Stimulated activated CD8-positive, alpha-beta memory T cell treated with anti-CD3 and anti-CD28 coated beads, Interleukin-2, amount 100 ng/mL, for 1 hour (primary cell): ENCODE data around the gene GATA5.

ENCODE experiments used
- DNase-seq, 2 donors: peaks; one replicate each; pipeline ENCODE4 v3.0.0-alpha.2; 2020; ENCODE audit warnings: low read depth in 2 of 2

The GATA5 gene

DNA sequence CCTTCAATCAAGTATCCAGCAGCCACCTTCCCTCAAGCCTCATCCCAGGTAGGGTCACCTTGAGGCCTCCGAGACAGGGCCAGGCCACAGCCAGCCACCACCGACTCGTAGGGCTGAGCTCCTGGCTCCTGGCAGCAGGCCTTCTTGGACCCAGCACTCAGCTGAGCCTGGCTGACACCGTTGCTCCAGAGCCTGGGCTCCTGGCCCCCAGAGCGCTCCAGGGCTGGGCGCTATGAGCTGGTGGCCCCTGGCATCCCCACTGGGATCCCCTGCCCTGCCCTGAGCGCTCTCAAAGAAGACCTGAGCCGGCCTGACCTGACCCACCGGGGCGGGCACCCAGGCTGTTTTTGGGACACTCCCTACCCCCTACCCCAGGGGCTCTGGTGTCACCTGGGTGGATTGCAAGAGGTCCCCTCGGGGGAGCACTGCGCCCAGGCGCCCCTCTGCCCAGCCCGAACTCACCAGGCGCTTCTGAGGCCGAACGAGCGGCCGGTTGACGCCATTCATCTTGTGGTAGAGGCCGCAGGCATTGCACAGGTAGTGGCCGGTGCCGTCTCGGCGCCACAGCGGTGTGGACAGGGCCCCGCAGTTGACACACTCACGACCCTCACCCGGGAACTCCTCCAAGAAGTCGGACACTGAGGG, 2.7 kb downstream of the GATA5 start:
- DNase-seq = no peak

DNA sequence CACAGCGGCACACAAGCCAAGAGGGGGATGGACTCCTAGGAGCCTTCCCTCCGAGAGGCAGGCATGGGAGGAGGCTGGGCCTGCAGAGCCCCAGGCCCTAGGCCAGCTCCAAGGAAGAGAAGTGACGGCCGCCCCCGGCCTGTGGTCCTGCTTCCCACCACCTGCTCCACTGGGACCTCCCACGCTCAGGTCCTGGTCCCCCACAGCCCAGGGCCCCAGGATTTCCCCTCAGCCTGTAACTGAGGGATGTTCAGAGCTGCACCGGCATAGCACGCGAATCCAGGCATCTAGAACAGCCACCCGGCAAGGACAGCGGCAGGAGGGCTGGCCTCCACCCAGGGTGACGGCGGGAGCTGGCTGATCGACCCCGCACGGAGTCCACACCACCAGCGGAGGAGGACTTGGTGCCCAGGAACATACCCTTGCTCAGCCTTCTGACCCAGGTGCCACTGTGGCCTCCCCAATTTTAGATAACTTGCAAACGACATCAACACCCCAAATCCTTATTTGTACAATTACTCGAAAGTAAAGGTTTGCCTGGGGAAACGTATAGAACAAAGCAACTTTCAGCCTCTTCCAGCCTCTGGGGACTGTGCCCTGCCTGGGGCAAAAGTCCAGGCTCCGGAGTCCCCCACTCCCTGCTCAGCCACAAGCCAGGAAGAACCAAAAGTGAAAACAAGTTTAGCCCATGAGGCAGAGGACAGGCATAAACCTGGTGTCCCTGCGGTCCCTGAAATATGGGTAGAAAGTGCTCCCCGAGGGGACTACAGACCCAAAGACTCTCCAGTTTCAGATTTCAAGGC, 3.5 kb downstream of the GATA5 start:
- no peak for DNase-seq

- no peak for DNase-seq
These were observed 5.3 kb downstream of the GATA5 start for GRCh38 chr20:62470459-62470858.

DNA sequence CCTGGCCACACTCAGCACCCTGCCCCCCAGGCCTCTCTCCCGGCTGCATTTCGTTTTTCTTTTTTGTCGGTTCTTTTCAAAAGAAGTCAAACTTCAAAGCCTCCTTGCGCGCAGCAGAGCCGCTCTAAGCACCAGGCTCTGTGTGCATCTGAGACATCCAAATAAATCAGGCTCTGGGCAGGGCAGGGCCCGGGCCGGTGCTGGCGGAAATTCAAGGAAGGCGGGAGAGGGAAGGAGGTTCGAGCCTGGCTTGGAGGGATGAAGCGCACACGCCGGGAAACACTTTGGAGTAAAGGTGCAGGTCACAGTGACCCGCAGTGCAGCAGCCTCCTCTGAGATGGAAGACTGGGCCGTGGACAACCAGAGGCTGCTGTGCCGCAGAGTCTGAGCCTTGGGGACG, 5.8 kb downstream of the GATA5 start:
- DNase-seq = no peak

DNA sequence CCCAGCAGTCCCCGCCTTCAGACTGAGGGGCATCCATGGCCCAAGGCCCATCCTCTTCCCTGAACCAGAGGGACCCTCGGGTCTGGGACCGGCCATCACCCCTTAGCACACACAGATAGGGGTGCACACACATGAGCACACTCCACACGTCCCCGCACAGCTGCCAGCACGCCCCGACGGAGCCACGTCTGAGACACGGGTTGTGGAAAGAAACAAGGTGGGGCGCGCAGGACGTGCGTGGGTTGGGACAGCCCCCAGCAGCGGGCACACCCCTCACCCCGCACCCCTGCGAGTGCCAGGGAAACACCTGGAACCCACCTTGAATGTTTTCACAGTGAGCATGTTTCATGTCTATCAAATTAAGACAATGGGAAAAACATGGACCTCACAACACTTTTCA, 6.4 kb downstream of the GATA5 start:
- DNase-seq = no peak

- DNase-seq = no peak
These were observed 8.8 kb downstream of the GATA5 start for GRCh38 chr20:62466806-62467537.

DNA sequence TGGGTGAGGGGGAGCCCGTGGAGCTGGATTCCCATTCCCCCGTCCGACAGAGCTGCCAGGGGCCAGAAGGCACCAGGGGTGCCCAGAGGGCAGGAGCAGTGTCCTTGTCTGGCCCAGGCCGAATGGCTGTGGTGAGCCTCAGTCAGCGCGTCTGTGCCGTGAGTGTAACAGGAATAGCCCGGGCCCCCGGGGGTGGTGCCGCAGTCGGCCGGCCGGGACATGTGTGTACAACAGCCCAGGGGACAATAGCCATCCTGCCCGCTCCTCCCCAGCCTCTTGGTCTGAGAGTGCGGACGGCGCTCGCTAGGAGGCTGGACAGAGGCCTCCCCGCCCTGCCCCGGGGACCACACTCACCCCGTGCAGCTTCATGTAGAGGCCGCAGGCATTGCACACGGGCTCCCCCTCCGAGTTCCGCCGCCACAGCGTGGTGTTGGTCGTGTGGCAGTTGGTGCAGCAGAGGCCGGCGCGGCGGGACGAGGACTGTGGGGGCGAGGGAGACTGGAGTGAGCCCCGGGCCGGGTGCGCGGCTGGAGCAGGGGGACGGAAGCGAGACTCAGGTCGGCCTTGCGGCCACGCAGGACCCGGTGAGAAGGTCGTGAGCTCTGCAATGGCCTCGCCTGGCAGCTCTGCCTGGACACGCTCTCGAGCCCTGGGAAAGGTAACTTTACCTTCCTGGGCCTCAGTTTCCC, 9.6 kb downstream of the GATA5 start:
- no peak for DNase-seq

GRCh38 chr20:62464990-62465389, 10.8 kb downstream of the GATA5 start:
- DNase-seq = no peak

GRCh38 chr20:62464425-62464770, 11.4 kb downstream of the GATA5 start:
- no peak for DNase-seq

GRCh38 chr20:62463651-62464424, 12.0 kb downstream of the GATA5 start:
- DNase-seq = no peak

DNA sequence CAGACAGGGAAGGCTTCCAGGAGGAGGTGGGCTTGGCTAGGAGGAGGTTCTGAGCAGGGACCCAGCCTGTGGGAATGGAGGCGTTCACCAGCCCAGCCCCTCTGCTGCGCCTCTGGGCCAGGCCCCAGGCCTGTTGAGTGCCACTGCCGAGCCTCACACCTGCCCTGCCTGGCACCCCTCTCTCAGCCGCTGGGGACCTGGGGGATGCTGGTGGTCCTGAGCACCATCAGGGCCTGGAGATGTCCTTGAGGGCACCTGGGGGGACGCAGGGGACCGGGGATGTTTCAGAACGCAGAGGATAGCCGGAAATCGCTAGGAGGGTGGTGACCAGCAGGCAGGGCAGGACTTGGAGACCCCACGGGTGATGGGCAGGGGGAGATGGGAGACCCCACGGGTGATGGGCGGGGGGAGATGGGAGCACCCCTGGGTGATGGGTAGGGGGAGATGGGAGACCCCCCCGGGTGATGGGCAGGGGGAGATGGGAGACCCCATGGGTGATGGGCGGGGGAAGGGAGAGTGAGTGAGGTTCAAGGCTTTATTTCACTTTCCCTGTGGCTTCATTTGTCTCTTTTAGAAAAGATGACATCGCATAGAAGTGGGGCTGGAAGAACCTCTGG, 12.7 kb downstream of the GATA5 start:
- DNase-seq = no peak

GRCh38 chr20:62461834-62462233, 14.0 kb downstream of the GATA5 start:
- no peak for DNase-seq

DNA sequence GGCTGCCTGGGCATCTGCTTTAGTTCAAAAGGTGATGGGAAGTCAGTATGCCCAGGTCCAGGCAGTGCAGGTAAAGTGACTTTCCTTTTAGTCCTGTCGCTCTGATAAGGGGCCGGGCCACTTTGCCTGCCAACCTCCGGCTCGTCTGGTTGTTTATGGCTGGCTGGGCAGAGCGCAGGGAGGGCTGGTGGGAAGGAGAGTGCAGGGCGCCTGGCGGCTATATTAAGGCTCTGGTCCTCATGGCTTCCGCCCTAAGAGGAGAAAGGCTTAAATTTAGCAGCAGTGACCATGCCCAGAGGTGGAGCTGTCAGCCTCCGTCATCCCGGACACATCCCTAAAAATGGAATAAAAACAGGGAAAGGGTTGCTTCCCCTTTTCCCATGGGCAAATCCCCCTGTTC, 14.6 kb downstream of the GATA5 start:
- DNase-seq = no peak

GRCh38 chr20:62460678-62461077, 15.1 kb downstream of the GATA5 start:
- DNase-seq = no peak

DNA sequence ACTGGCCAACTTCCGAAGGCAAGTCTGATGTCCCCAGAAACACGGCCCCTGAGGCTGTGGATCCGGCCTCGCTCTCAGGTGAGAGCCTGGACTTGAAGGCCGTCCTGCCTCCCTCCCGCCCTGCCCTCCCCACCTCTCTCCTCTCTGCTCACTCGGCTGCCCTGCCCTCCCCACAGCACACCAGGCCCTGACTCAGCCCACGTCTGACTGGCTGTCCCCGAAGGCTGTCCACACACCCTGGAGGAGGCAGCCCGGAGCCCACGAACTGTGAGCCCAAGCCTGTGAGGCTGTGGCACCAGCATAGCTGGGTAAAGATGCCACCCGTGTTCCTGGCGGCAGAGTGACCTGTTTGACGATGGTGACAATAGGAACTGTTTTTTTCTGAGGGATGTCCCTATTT, 16.3 kb downstream of the GATA5 start:
- DNase-seq = no peak

- DNase-seq = no peak
These were observed 17.2 kb downstream of the GATA5 start for GRCh38 chr20:62458275-62459251.

DNA sequence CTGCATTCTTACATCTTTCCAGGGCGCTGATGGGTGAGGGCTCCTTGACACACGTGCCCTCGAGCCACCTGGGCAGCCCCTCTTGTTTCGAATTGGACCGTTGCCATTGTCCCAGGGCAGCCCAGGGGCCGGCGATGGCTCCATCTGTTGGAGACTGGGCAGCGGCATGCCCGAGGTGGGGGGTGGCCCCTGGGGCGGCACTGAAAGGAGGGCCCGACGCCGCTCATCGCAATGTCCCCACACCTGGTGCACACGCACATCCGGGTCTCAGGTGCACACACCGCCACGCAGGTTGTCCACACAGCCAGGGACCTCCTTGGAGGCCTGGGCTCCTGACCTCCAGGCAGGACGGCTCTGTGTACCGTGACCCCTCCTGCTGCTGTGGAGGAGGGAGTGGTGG, 18.0 kb downstream of the GATA5 start:
- DNase-seq = no peak

- DNase-seq = no peak
These were observed 18.7 kb downstream of the GATA5 start for GRCh38 chr20:62457098-62457497.

- DNase-seq = no peak
These were observed 19.9 kb downstream of the GATA5 start for GRCh38 chr20:62455929-62456328.
